Mammary epithelial cell (primary cell): ENCODE results near the gene SPATA31C1.

Source experiments
- EZH2 ChIP-seq: IDR thresholded peaks from 2 replicates; pipeline ENCODE4 v1.6.1; 2012; ENCODE audit warnings: low read length, inconsistent platforms, borderline replicate concordance
- TF ChIP-seq, protein P1 (sequence below), 2 donors: IDR thresholded peaks in 1 of 2; conservative IDR thresholded peaks in 1 of 2; 2 replicates each; pipeline ENCODE4 v1.5.1; 2011 to 2012; ENCODE audit warnings: inconsistent platforms in 2 of 2, low read length in 2 of 2, mild to moderate bottlenecking in 2 of 2, control low read depth in 1 of 2, low read depth in 1 of 2; ENCODE audit not compliant: insufficient read depth in 1 of 2; ENCODE audit errors: extremely low read depth in 1 of 2

- TF ChIP-seq EZH2, result no peak
- TF ChIP-seq, protein P1, sequence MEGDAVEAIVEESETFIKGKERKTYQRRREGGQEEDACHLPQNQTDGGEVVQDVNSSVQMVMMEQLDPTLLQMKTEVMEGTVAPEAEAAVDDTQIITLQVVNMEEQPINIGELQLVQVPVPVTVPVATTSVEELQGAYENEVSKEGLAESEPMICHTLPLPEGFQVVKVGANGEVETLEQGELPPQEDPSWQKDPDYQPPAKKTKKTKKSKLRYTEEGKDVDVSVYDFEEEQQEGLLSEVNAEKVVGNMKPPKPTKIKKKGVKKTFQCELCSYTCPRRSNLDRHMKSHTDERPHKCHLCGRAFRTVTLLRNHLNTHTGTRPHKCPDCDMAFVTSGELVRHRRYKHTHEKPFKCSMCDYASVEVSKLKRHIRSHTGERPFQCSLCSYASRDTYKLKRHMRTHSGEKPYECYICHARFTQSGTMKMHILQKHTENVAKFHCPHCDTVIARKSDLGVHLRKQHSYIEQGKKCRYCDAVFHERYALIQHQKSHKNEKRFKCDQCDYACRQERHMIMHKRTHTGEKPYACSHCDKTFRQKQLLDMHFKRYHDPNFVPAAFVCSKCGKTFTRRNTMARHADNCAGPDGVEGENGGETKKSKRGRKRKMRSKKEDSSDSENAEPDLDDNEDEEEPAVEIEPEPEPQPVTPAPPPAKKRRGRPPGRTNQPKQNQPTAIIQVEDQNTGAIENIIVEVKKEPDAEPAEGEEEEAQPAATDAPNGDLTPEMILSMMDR (conservative IDR thresholded peaks at IDR 0.05 in 1 of 2, IDR thresholded peaks at IDR 0.05 in 1 of 2; ENCODE audit: extremely low read depth in 1 of 2, insufficient read depth in 1 of 2, low read depth in 1 of 2, low read length in 2 of 2), result no peak
Observed at GRCh38 chr9:87909310-87910041, 8.3 kb upstream of the SPATA31C1 start.
